Immature natural killer cell (primary cell): Measurements from ENCODE around the gene CHRNE. TPM values are rescaled to one million over a fixed set of nuclear protein-coding genes. Genes with fewer than 3 reads are reported as not detected.

Experiments used
- DNase-seq, 3 donors: peaks; one replicate each; pipeline ENCODE4 v3.0.0; 2022; ENCODE audit warnings: mixed read lengths in 1 of 3
- H3K27ac Mint-ChIP-seq, 6 donors: one replicate each; pipeline ENCODE4 v1.8.0; 2020; ENCODE audit warnings: mixed read lengths in 6 of 6, mild to moderate bottlenecking in 5 of 6, inconsistent platforms in 4 of 6, moderate library complexity in 3 of 6
- H3K27me3 Mint-ChIP-seq, 3 donors: one replicate each; pipeline ENCODE4 v1.8.0; 2020 to 2021; ENCODE audit warnings: low read depth in 3 of 3, mild to moderate bottlenecking in 3 of 3, mixed read lengths in 3 of 3, moderate library complexity in 3 of 3, inconsistent platforms in 1 of 3
- H3K36me3 Mint-ChIP-seq, 3 donors: one replicate each; pipeline ENCODE4 v1.8.0; 2020; ENCODE audit warnings: mixed read lengths in 3 of 3, inconsistent platforms in 2 of 3, mild to moderate bottlenecking in 2 of 3
- H3K4me1 Mint-ChIP-seq, 2 donors: one replicate each; pipeline ENCODE4 v1.8.0; 2020; ENCODE audit warnings: inconsistent platforms in 2 of 2, mild to moderate bottlenecking in 2 of 2, mixed read lengths in 2 of 2, moderate library complexity in 1 of 2
- H3K4me3 Mint-ChIP-seq, 5 donors: one replicate each; pipeline ENCODE4 v1.8.0; 2020; ENCODE audit warnings: mild to moderate bottlenecking in 5 of 5, mixed read lengths in 5 of 5, inconsistent platforms in 3 of 5, moderate library complexity in 3 of 5
- H3K9me3 Mint-ChIP-seq, 6 donors: one replicate each; pipeline ENCODE4 v1.8.0; 2020; ENCODE audit warnings: mild to moderate bottlenecking in 6 of 6, mixed read lengths in 6 of 6, inconsistent platforms in 4 of 6, moderate library complexity in 3 of 6
- polyA plus RNA-seq, 3 donors: library from polyadenylated mRNA; unstranded; fragments of 300-500 nt; fragmentation: Illumina TruSeq; gene quantifications; one replicate each; pipeline ENCODE4 v1.2.3, GENCODE V29; 2021

The CHRNE gene
- polyA plus RNA-seq, 3 donors from 2014 or later, result 2.7 to 4.9 (median 3.9) TPM

GRCh38 chr17:4897198-4897687 lies 5.7 kb downstream of the CHRNE start:
- Mint-ChIP-seq H3K27me3 (peaks cover 11 to 22% (median 17%) of the 10 kb centered on the region in 3 donors), H3K9me3 (no peaks in the 10 kb centered on the region), H3K27ac (peak overlapping the region in 1 of 6 donors; percentile 9), H3K4me3 (no peak overlapping the region), H3K4me1 (peaks cover 21 to 31% of the 10 kb centered on the region in 2 donors), H3K36me3 (peaks cover 0 to 7% (median 5%) of the 10 kb centered on the region in 3 donors)
- no peak for DNase-seq

GRCh38 chr17:4896332-4897197 lies 6.3 kb downstream of the CHRNE start:
- Mint-ChIP-seq H3K4me3 (no peak overlapping the region), H3K9me3 (no peaks in the 10 kb centered on the region), H3K36me3 (peaks cover 0 to 7% (median 5%) of the 10 kb centered on the region in 3 donors), H3K27ac (peak overlapping the region in 1 of 6 donors; percentile 9), H3K4me1 (peaks cover 17 to 25% of the 10 kb centered on the region in 2 donors), H3K27me3 (peaks cover 11 to 20% (median 14%) of the 10 kb centered on the region in 3 donors)
- DNase-seq, result no peak

GRCh38 chr17:4895657-4896331 lies 7.1 kb downstream of the CHRNE start:
- H3K4me1 Mint-ChIP-seq, result peaks cover 11 to 18% of the 10 kb centered on the region in 2 donors
- H3K36me3 Mint-ChIP-seq, result peaks cover 0 to 8% (median 5%) of the 10 kb centered on the region in 3 donors
- no peak overlapping the region for H3K4me3 Mint-ChIP-seq
- peak overlapping the region in 2 of 6 donors; percentile 45 to 46 for H3K27ac Mint-ChIP-seq
- DNase-seq, result no peak
- peaks cover 8 to 13% (median 10%) of the 10 kb centered on the region in 3 donors for H3K27me3 Mint-ChIP-seq
- H3K9me3 Mint-ChIP-seq, result no peaks in the 10 kb centered on the region

GRCh38 chr17:4895121-4895520 lies 7.8 kb downstream of the CHRNE start:
- Mint-ChIP-seq H3K9me3 (no peaks in the 10 kb centered on the region), H3K36me3 (peaks cover 0 to 12% (median 5%) of the 10 kb centered on the region in 3 donors), H3K4me3 (no peak overlapping the region), H3K4me1 (peaks cover 7 to 15% of the 10 kb centered on the region in 2 donors), H3K27ac (no peak overlapping the region), H3K27me3 (peaks cover 5 to 11% (median 6%) of the 10 kb centered on the region in 3 donors)
- DNase-seq, result no peak

- Mint-ChIP-seq H3K27ac (no peak overlapping the region), H3K4me1 (peaks cover 0 to 7% of the 10 kb centered on the region in 2 donors), H3K27me3 (peaks cover 0 to 3% (median 3%) of the 10 kb centered on the region in 3 donors), H3K36me3 (peaks cover 4 to 16% (median 10%) of the 10 kb centered on the region in 3 donors), H3K9me3 (no peaks in the 10 kb centered on the region), H3K4me3 (no peak overlapping the region)
- no peak for DNase-seq
Measured at GRCh38 chr17:4893721-4894560, 9.0 kb downstream of the CHRNE start.

- Mint-ChIP-seq H3K4me3 (no peak overlapping the region), H3K27ac (no peak overlapping the region), H3K36me3 (peaks cover 5 to 16% (median 10%) of the 10 kb centered on the region in 3 donors), H3K4me1 (peaks cover 0 to 3% of the 10 kb centered on the region in 2 donors), H3K9me3 (no peaks in the 10 kb centered on the region), H3K27me3 (peaks cover 0 to 3% (median 3%) of the 10 kb centered on the region in 3 donors)
- no peak for DNase-seq
Measured at GRCh38 chr17:4893272-4893671, 9.6 kb downstream of the CHRNE start.

- no peaks in the 10 kb centered on the region for H3K9me3 Mint-ChIP-seq
Measured at GRCh38 chr17:4892499-4893221, 10.2 kb downstream of the CHRNE start.

GRCh38 chr17:4891411-4892410 lies 11.2 kb downstream of the CHRNE start:
- H3K9me3 Mint-ChIP-seq, result no peaks in the 10 kb centered on the region
- H3K27me3 Mint-ChIP-seq, result peaks cover 0 to 2% (median 0%) of the 10 kb centered on the region in 3 donors
- no peaks in the 10 kb centered on the region for H3K4me1 Mint-ChIP-seq
- no peak for DNase-seq
- peaks cover 8 to 16% (median 13%) of the 10 kb centered on the region in 3 donors for H3K36me3 Mint-ChIP-seq
- no peak overlapping the region for H3K27ac Mint-ChIP-seq
- H3K4me3 Mint-ChIP-seq, result no peak overlapping the region

More at GRCh38 chr17:4892499-4893221, 10.2 kb downstream of the CHRNE start:
- no peak for DNase-seq
- Mint-ChIP-seq H3K27ac (no peak overlapping the region), H3K27me3 (peaks cover 0 to 3% (median 2%) of the 10 kb centered on the region in 3 donors), H3K36me3 (peaks cover 5 to 16% (median 10%) of the 10 kb centered on the region in 3 donors), H3K4me3 (no peak overlapping the region), H3K4me1 (no peaks in the 10 kb centered on the region)

GRCh38 chr17:4887581-4887980 lies 15.3 kb downstream of the CHRNE start:
- Mint-ChIP-seq H3K27me3 (peaks cover 0 to 2% (median 0%) of the 10 kb centered on the region in 3 donors), H3K9me3 (no peaks in the 10 kb centered on the region), H3K4me3 (no peak overlapping the region), H3K27ac (no peak overlapping the region), H3K36me3 (peaks cover 8 to 31% (median 9%) of the 10 kb centered on the region in 3 donors), H3K4me1 (no peaks in the 10 kb centered on the region)
- no peak for DNase-seq

GRCh38 chr17:4886830-4887229 lies 16.1 kb downstream of the CHRNE start:
- peaks cover 0 to 2% (median 0%) of the 10 kb centered on the region in 3 donors for H3K27me3 Mint-ChIP-seq
- no peak overlapping the region for H3K27ac Mint-ChIP-seq
- H3K4me1 Mint-ChIP-seq, result no peaks in the 10 kb centered on the region
- DNase-seq, result no peak
- peaks cover 8 to 35% (median 9%) of the 10 kb centered on the region in 3 donors for H3K36me3 Mint-ChIP-seq
- no peaks in the 10 kb centered on the region for H3K9me3 Mint-ChIP-seq
- no peak overlapping the region for H3K4me3 Mint-ChIP-seq

GRCh38 chr17:4884489-4884888 lies 18.4 kb downstream of the CHRNE start:
- H3K27me3 Mint-ChIP-seq, result peaks cover 0 to 2% (median 0%) of the 10 kb centered on the region in 3 donors
- no peak overlapping the region for H3K4me3 Mint-ChIP-seq
- no peak overlapping the region for H3K27ac Mint-ChIP-seq
- DNase-seq, result no peak
- no peaks in the 10 kb centered on the region for H3K9me3 Mint-ChIP-seq
- H3K36me3 Mint-ChIP-seq, result peaks cover 4 to 35% (median 8%) of the 10 kb centered on the region in 3 donors
- H3K4me1 Mint-ChIP-seq, result no peaks in the 10 kb centered on the region
